GM12878 (cell line): ENCODE results near the gene TTC31.

ENCODE experiments used
- CREM ChIP-seq: IDR thresholded peaks from 2 replicates; pipeline ENCODE4 v1.6.1; 2014; ENCODE audit warnings: antibody characterized with exemption, low read depth
- CTCF ChIP-seq, 3 experiments: IDR thresholded peaks in 2 of 3; conservative IDR thresholded peaks in 1 of 3; 2 replicates each; pipeline ENCODE4 v1.5.1; 2011; ENCODE audit warnings: low read depth in 3 of 3, low read length in 3 of 3, mild to moderate bottlenecking in 3 of 3, control low read depth in 2 of 3, moderate library complexity in 2 of 3, inconsistent platforms in 1 of 3, mixed read lengths in 1 of 3; ENCODE audit not compliant: control insufficient read depth in 2 of 3, insufficient read depth in 1 of 3; ENCODE audit errors: extremely low read depth in 1 of 3
- EP300 ChIP-seq, 2 experiments: fragments of 150-350 bp in 1 of 2; IDR thresholded peaks; 2 replicates each; pipeline ENCODE4 v1.6.1; 2011 to 2012; ENCODE audit warnings: low read depth in 2 of 2, low read length in 2 of 2, borderline replicate concordance in 1 of 2, improper control_type of control experiment in 1 of 2, inconsistent platforms in 1 of 2; ENCODE audit not compliant: control insufficient read depth in 1 of 2
- HCFC1 ChIP-seq: fragments of 150-350 bp; IDR thresholded peaks from 2 replicates; pipeline ENCODE4 v1.6.1; 2014; ENCODE audit warnings: low read length
- JUND ChIP-seq: IDR thresholded peaks from 2 replicates; pipeline ENCODE4 v1.6.1; 2012; ENCODE audit warnings: low read depth, mild to moderate bottlenecking, low read length, improper control_type of control experiment, moderate library complexity
- POLR2A ChIP-seq: IDR thresholded peaks from 2 replicates; pipeline ENCODE4 v1.6.1; 2011; ENCODE audit warnings: low read depth, mild to moderate bottlenecking, low read length
- POLR2AphosphoS5 ChIP-seq: IDR thresholded peaks from 2 replicates; pipeline ENCODE4 v1.6.1; 2011; ENCODE audit warnings: mild to moderate bottlenecking, low read length, inconsistent platforms
- RAD21 ChIP-seq: IDR thresholded peaks from 2 replicates; pipeline ENCODE4 v1.6.1; 2011; ENCODE audit warnings: mild to moderate bottlenecking, low read depth, low read length, moderate library complexity; ENCODE audit not compliant: insufficient read depth
- REST ChIP-seq: IDR thresholded peaks from 2 replicates; pipeline ENCODE4 v1.6.1; 2012; ENCODE audit warnings: mild to moderate bottlenecking, low read depth, low read length
- RFX5 ChIP-seq: IDR thresholded peaks from 2 replicates; pipeline ENCODE4 v1.6.1; 2011; ENCODE audit warnings: low read depth, low read length, improper control_type of control experiment
- SP1 ChIP-seq: IDR thresholded peaks from one replicate; pipeline ENCODE4 v1.6.1; 2011; ENCODE audit warnings: low read depth, low read length
- TAF1 ChIP-seq: IDR thresholded peaks from 2 replicates; pipeline ENCODE4 v1.6.1; 2011; ENCODE audit warnings: mild to moderate bottlenecking, low read depth, low read length, borderline replicate concordance
- YBX1 ChIP-seq: fragments of 450-650 bp; IDR thresholded peaks from 2 replicates; pipeline ENCODE4 v1.6.1; 2016; ENCODE audit warnings: antibody characterized with exemption
- ZBTB4 ChIP-seq: fragments of 450-650 bp; formaldehyde crosslinking; IDR thresholded peaks from 2 replicates; pipeline ENCODE4 v1.4.0; 2022; ENCODE audit warnings: mild to moderate bottlenecking, moderate library complexity

GRCh38 chr2:74450570-74451190 is 32.2 kb upstream of the TTC31 start:
- TF ChIP-seq CTCF (IDR thresholded peaks at IDR 0.05 in 2 of 3, conservative IDR thresholded peaks at IDR 0.05 in 1 of 3; ENCODE audit: control insufficient read depth in 2 of 3, extremely low read depth in 1 of 3, insufficient read depth in 1 of 3, low read depth in 3 of 3, low read length in 3 of 3), result no peak
- no peak for TF ChIP-seq ZBTB4
- TF ChIP-seq JUND, result no peak
- TF ChIP-seq RAD21, result no peak
- no peak for TF ChIP-seq POLR2A
- no peak for TF ChIP-seq REST
- no peak for TF ChIP-seq POLR2AphosphoS5
- no peak for TF ChIP-seq EP300 (IDR thresholded peaks at IDR 0.05; ENCODE audit: borderline replicate concordance in 1 of 2, control insufficient read depth in 1 of 2, low read depth in 2 of 2, low read length in 2 of 2)
- TF ChIP-seq YBX1, result no peak
- TF ChIP-seq RFX5, result no peak
- no peak for TF ChIP-seq SP1
- TF ChIP-seq CREM, result no peak
- TF ChIP-seq HCFC1, result no peak
- TF ChIP-seq TAF1, result no peak
